ENCODE data around the gene PLEKHG5.

The PLEKHG5 gene

DNA sequence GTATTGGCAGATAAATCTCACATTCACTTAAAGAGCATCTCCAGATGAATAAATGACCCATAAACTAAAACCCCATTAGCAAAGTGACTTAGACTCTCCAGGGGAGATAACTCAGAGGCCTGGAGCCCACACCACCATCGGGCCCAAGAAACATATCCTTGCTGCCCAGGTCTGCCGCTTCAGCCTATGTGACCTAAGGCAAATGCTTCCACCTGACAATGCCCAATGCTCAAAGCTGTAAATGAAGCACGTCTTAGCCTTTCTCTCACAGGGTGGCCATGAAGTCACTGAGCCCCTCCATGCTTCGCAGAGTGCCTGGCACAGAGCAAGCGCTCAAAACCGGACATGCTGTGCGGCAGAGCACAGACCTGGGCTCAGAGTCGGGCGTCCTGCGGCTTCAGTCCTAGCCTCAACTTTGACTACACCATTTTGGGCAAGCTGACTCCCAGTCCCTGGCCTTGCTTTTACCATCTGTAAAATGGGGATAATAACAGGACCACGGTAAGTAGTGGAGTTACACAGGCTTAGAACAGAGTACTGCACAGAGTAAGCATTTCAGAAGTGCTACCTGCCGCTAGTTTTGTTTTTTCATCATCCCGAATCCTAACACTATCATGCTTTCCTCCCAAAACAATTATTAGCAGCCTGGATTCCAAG is 39.2 kb upstream of the PLEKHG5 start:
- H3K9me3 ChIP-seq (ENCODE audit: control extremely low read depth in 1 of 5, control insufficient read depth in 4 of 5, insufficient read depth in 2 of 5, low read depth in 1 of 5, low read length in 4 of 5), result no peaks in the 10 kb centered on the region
- H3K27me3 ChIP-seq (replicated peaks in 2 of 5; ENCODE audit: control insufficient read depth in 4 of 5, insufficient read depth in 5 of 5, low read length in 4 of 5), result no peaks in the 10 kb centered on the region
- H3K36me3 ChIP-seq (ENCODE audit: control insufficient read depth in 4 of 4, insufficient read depth in 4 of 4, low read length in 3 of 4), result peaks cover 28 to 71% (median 59%) of the 10 kb centered on the region in 4 experiments
- DNase-seq, result no peak
- H3K4me1 ChIP-seq (ENCODE audit: control extremely low read depth in 1 of 4, control insufficient read depth in 4 of 4, insufficient read depth in 4 of 4, low read length in 3 of 4), result no peaks in the 10 kb centered on the region
- no peak overlapping the region for H3K27ac ChIP-seq (ENCODE audit: insufficient read depth in 1 of 2, low read depth in 1 of 2, low read length in 2 of 2, poor library complexity in 1 of 2, severe bottlenecking in 2 of 2)
- ChIA-PET POLR2A (no interaction called here), CTCF (interaction anchor here (0.8 to 1.2 kb wide), 2 partner anchors 8 to 22 kb away, joined by 3 read pairs; no protein-coding TSS in a partner anchor)
- H3K4me3 ChIP-seq (ENCODE audit: control insufficient read depth in 1 of 7, extremely low read depth in 1 of 7, insufficient read depth in 4 of 7, low read depth in 2 of 7, low read length in 6 of 7), result no peak overlapping the region
- 95% methylated on average over 10 of the region's 13 CpGs for WGBS (ENCODE audit: insufficient coverage)

DNA sequence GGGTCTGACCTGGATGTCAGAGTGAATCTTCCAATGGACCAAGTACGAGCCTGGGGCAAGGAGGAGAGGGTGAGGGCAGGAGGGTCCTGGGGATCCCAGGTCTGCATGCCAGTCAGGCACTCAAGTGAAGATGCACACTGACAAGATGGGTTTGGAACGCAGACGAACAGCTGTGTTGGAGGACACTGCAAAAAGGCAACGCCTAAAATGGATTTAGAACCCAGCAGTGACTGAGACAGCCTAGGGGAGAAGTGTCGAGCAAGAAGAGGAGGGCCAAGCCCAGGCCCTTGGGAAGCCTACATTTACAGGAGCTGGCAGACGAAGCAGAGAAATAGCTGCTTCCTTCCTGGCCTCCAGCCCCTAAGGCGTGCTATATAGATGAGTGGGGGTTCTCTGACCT is 37.0 kb upstream of the PLEKHG5 start:
- ChIA-PET CTCF (interaction anchor here (1.1 to 1.2 kb wide), 2 partner anchors 40 to 42 kb away, joined by 3 to 4 read pairs; no protein-coding TSS in a partner anchor), POLR2A (no interaction called here)
- 97% methylated on average over 5 of the region's 7 CpGs for WGBS (ENCODE audit: insufficient coverage)
- Histone ChIP-seq H3K9me3 (ENCODE audit: control extremely low read depth in 1 of 5, control insufficient read depth in 4 of 5, insufficient read depth in 2 of 5, low read depth in 1 of 5, low read length in 4 of 5) (no peaks in the 10 kb centered on the region), H3K27ac (ENCODE audit: insufficient read depth in 1 of 2, low read depth in 1 of 2, low read length in 2 of 2, poor library complexity in 1 of 2, severe bottlenecking in 2 of 2) (no peak overlapping the region), H3K4me3 (ENCODE audit: control insufficient read depth in 1 of 7, extremely low read depth in 1 of 7, insufficient read depth in 4 of 7, low read depth in 2 of 7, low read length in 6 of 7) (no peak overlapping the region), H3K36me3 (ENCODE audit: control insufficient read depth in 4 of 4, insufficient read depth in 4 of 4, low read length in 3 of 4) (peaks cover 27 to 72% (median 54%) of the 10 kb centered on the region in 4 experiments), H3K4me1 (ENCODE audit: control extremely low read depth in 1 of 4, control insufficient read depth in 4 of 4, insufficient read depth in 4 of 4, low read length in 3 of 4) (no peaks in the 10 kb centered on the region), H3K27me3 (replicated peaks in 2 of 5; ENCODE audit: control insufficient read depth in 4 of 5, insufficient read depth in 5 of 5, low read length in 4 of 5) (no peaks in the 10 kb centered on the region)
- no peak for DNase-seq

DNA sequence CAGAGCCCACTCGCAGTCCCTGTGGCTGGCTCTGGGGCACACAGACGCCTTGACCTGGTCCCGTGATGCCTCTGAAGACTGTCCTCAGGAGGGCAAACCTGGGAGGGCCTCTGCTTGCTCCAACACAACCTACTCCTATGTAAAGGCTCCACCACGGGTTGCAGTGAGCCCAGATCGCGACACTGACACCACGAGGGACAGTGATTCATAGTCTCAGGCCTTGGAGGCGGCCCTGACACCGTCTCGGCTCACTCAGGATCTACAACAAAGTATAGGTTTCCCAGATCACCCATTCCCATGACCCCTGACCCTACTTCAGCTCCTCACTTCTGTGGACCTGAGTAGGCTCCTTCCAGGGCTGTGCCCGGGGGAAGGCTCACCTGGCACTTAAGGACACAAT is 34.8 kb upstream of the PLEKHG5 start:
- no peak overlapping the region for H3K27ac ChIP-seq (ENCODE audit: insufficient read depth in 1 of 2, low read depth in 1 of 2, low read length in 2 of 2, poor library complexity in 1 of 2, severe bottlenecking in 2 of 2)
- ChIA-PET POLR2A (no interaction called here), CTCF (interaction anchor here (0.6 kb wide), 1 partner anchor 35 kb away, joined by 3 read pairs; no protein-coding TSS in a partner anchor)
- peaks cover 13 to 50% (median 35%) of the 10 kb centered on the region in 4 experiments for H3K36me3 ChIP-seq (ENCODE audit: control insufficient read depth in 4 of 4, insufficient read depth in 4 of 4, low read length in 3 of 4)
- DNase-seq, result no peak
- H3K4me3 ChIP-seq (ENCODE audit: control insufficient read depth in 1 of 7, extremely low read depth in 1 of 7, insufficient read depth in 4 of 7, low read depth in 2 of 7, low read length in 6 of 7), result no peak overlapping the region
- no peaks in the 10 kb centered on the region for H3K9me3 ChIP-seq (ENCODE audit: control extremely low read depth in 1 of 5, control insufficient read depth in 4 of 5, insufficient read depth in 2 of 5, low read depth in 1 of 5, low read length in 4 of 5)
- no peaks in the 10 kb centered on the region for H3K4me1 ChIP-seq (ENCODE audit: control extremely low read depth in 1 of 4, control insufficient read depth in 4 of 4, insufficient read depth in 4 of 4, low read length in 3 of 4)
- 96% methylated on average over 9 of the region's 11 CpGs for WGBS (ENCODE audit: insufficient coverage)
- no peaks in the 10 kb centered on the region for H3K27me3 ChIP-seq (replicated peaks in 2 of 5; ENCODE audit: control insufficient read depth in 4 of 5, insufficient read depth in 5 of 5, low read length in 4 of 5)

DNA sequence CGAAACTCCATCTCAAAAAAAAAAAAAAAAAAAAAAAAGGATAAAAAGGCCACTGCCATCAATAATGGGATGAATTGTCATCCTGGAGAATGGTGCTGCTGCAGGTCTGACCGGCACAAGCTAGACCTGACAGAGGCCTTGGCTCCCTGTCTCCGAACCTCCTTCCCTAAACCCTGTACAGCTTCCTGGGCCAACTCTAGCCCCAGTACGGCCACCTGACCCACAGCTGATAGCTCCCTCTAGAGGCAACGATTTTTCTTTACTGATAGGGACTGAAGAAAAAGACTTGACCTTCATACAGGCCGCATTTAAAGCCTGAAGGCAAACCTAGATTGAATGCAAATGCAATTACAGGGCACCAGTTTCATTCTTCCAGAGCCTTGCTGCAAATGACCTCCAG is 32.1 kb upstream of the PLEKHG5 start:
- Histone ChIP-seq H3K4me1 (ENCODE audit: control extremely low read depth in 1 of 4, control insufficient read depth in 4 of 4, insufficient read depth in 4 of 4, low read length in 3 of 4) (no peaks in the 10 kb centered on the region), H3K27ac (ENCODE audit: insufficient read depth in 1 of 2, low read depth in 1 of 2, low read length in 2 of 2, poor library complexity in 1 of 2, severe bottlenecking in 2 of 2) (no peak overlapping the region), H3K9me3 (ENCODE audit: control extremely low read depth in 1 of 5, control insufficient read depth in 4 of 5, insufficient read depth in 2 of 5, low read depth in 1 of 5, low read length in 4 of 5) (no peaks in the 10 kb centered on the region), H3K27me3 (replicated peaks in 2 of 5; ENCODE audit: control insufficient read depth in 4 of 5, insufficient read depth in 5 of 5, low read length in 4 of 5) (no peaks in the 10 kb centered on the region), H3K4me3 (ENCODE audit: control insufficient read depth in 1 of 7, extremely low read depth in 1 of 7, insufficient read depth in 4 of 7, low read depth in 2 of 7, low read length in 6 of 7) (no peak overlapping the region), H3K36me3 (ENCODE audit: control insufficient read depth in 4 of 4, insufficient read depth in 4 of 4, low read length in 3 of 4) (peaks cover 6 to 36% (median 20%) of the 10 kb centered on the region in 4 experiments)
- ChIA-PET POLR2A (no interaction called here), CTCF (interaction anchor here (0.7 to 2.4 kb wide), 7 partner anchors 12 to 51 kb away, joined by 3 to 13 read pairs (median 3); no protein-coding TSS in a partner anchor)
- peak; percentile 14 to 28 (median 18) for DNase-seq
- 65% methylated on average over 5 of the region's 6 CpGs for WGBS (ENCODE audit: insufficient coverage)

DNA sequence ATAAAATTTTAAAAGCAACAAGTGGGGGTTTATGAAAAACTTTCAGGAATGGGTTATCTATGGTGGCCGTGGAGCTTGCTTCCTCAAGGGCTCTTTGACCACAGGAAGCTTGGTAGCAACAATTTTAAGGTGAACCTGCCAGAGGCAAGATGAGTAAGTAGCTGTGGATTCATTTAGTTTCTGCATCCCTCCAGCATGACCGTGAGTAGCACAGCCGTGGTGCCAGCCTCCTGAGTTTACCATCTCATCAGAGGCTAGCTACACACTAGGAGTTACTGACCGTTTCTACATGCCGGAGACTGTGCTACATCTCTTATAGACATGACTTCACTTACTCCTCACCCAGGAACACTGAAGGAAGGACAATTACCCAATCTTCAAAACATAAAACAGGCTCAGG is 30.1 kb upstream of the PLEKHG5 start:
- no peaks in the 10 kb centered on the region for H3K27me3 ChIP-seq (replicated peaks in 2 of 5; ENCODE audit: control insufficient read depth in 4 of 5, insufficient read depth in 5 of 5, low read length in 4 of 5)
- ChIA-PET CTCF (interaction anchor here (0.8 to 2.4 kb wide), 9 partner anchors 9 to 78 kb away, joined by 3 to 13 read pairs (median 4); no protein-coding TSS in a partner anchor), POLR2A (interaction anchor here (0.6 to 0.7 kb wide), 2 partner anchors 14 to 365 kb away, joined by 3 read pairs; no protein-coding TSS in a partner anchor)
- DNase-seq, result no peak
- H3K9me3 ChIP-seq (ENCODE audit: control extremely low read depth in 1 of 5, control insufficient read depth in 4 of 5, insufficient read depth in 2 of 5, low read depth in 1 of 5, low read length in 4 of 5), result no peaks in the 10 kb centered on the region
- no peak overlapping the region for H3K27ac ChIP-seq (ENCODE audit: insufficient read depth in 1 of 2, low read depth in 1 of 2, low read length in 2 of 2, poor library complexity in 1 of 2, severe bottlenecking in 2 of 2)
- H3K36me3 ChIP-seq (ENCODE audit: control insufficient read depth in 4 of 4, insufficient read depth in 4 of 4, low read length in 3 of 4), result peaks cover 1 to 25% (median 11%) of the 10 kb centered on the region in 4 experiments
- 59% methylated on average over 4 of the region's 5 CpGs for WGBS (ENCODE audit: insufficient coverage)
- no peak overlapping the region for H3K4me3 ChIP-seq (ENCODE audit: control insufficient read depth in 1 of 7, extremely low read depth in 1 of 7, insufficient read depth in 4 of 7, low read depth in 2 of 7, low read length in 6 of 7)
- no peaks in the 10 kb centered on the region for H3K4me1 ChIP-seq (ENCODE audit: control extremely low read depth in 1 of 4, control insufficient read depth in 4 of 4, insufficient read depth in 4 of 4, low read length in 3 of 4)

DNA sequence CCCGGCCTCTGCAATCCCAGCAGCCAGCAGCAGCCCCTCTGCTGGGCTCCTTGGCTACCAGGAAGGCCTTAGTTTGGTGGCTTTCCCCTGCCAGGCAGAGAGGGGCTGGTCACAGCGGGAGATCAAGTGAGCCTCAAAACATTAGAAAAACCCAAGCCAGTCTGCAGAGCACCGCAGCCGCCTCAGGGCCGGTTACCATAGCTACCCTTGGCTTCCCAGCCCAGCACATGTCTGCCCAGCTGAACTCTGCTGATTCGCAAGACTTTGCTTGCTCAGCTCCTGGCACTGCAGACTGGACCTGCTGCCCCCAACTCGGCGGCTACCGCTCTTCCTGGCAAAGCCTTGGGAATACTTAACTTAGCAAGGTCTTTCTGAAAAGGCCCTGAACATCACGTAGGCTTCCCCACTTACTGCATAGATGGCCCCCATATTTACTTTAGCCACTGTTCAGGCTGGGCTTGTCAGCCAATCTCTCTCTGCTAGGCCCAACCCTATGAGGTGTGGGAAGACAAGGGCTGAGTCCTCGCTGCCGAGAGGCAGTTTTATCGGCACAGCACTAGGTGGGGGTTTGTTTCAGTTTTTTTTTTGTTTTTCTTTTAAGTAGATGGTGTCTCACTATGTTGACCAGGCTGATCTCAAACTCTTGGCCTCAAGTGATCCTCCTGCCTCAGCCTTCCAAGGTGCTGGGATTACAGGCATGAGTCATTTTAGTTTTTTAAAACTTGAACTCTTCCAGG is 28.6 kb upstream of the PLEKHG5 start:
- 86% methylated on average over 13 of the region's 13 CpGs for WGBS (ENCODE audit: insufficient coverage)
- Histone ChIP-seq H3K9me3 (ENCODE audit: control extremely low read depth in 1 of 5, control insufficient read depth in 4 of 5, insufficient read depth in 2 of 5, low read depth in 1 of 5, low read length in 4 of 5) (no peaks in the 10 kb centered on the region), H3K4me1 (ENCODE audit: control extremely low read depth in 1 of 4, control insufficient read depth in 4 of 4, insufficient read depth in 4 of 4, low read length in 3 of 4) (no peaks in the 10 kb centered on the region), H3K36me3 (ENCODE audit: control insufficient read depth in 4 of 4, insufficient read depth in 4 of 4, low read length in 3 of 4) (peaks cover 0 to 11% (median 4%) of the 10 kb centered on the region in 4 experiments), H3K27ac (ENCODE audit: insufficient read depth in 1 of 2, low read depth in 1 of 2, low read length in 2 of 2, poor library complexity in 1 of 2, severe bottlenecking in 2 of 2) (no peak overlapping the region), H3K4me3 (ENCODE audit: control insufficient read depth in 1 of 7, extremely low read depth in 1 of 7, insufficient read depth in 4 of 7, low read depth in 2 of 7, low read length in 6 of 7) (no peak overlapping the region), H3K27me3 (replicated peaks in 2 of 5; ENCODE audit: control insufficient read depth in 4 of 5, insufficient read depth in 5 of 5, low read length in 4 of 5) (no peaks in the 10 kb centered on the region)
- no peak for DNase-seq
- ChIA-PET POLR2A (no interaction called here), CTCF (interaction anchor here (1.0 to 1.2 kb wide), 2 partner anchors 28 to 77 kb away, joined by 3 read pairs; no protein-coding TSS in a partner anchor)

DNA sequence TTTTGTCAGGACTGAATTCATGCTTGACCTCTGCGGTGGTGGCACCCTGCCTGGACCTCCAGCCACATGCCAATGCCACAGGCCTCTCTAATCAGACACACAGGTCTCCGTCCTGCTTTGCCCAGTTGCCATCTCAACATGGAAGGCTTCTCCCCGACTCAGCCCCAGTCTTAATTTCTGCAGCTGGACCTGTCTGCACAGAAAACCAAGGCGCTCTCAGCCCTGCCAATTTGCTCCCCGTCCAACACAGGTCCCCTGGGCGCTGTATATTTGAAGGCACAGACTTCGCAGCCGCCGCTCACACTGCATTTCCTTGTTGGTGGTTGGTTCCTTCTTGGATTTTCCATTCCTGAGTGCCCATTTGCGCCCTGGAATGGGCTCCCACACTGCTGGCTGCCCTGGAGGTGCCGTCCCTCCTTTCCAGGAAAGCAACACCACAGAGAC is 28.0 kb upstream of the PLEKHG5 start:
- DNase-seq, result no peak
- H3K27ac ChIP-seq (ENCODE audit: insufficient read depth in 1 of 2, low read depth in 1 of 2, low read length in 2 of 2, poor library complexity in 1 of 2, severe bottlenecking in 2 of 2), result no peak overlapping the region
- H3K4me1 ChIP-seq (ENCODE audit: control extremely low read depth in 1 of 4, control insufficient read depth in 4 of 4, insufficient read depth in 4 of 4, low read length in 3 of 4), result no peaks in the 10 kb centered on the region
- ChIA-PET CTCF (no interaction called here), POLR2A (no interaction called here)
- H3K36me3 ChIP-seq (ENCODE audit: control insufficient read depth in 4 of 4, insufficient read depth in 4 of 4, low read length in 3 of 4), result peaks cover 0 to 7% (median 3%) of the 10 kb centered on the region in 4 experiments
- no peak overlapping the region for H3K4me3 ChIP-seq (ENCODE audit: control insufficient read depth in 1 of 7, extremely low read depth in 1 of 7, insufficient read depth in 4 of 7, low read depth in 2 of 7, low read length in 6 of 7)
- no peaks in the 10 kb centered on the region for H3K27me3 ChIP-seq (replicated peaks in 2 of 5; ENCODE audit: control insufficient read depth in 4 of 5, insufficient read depth in 5 of 5, low read length in 4 of 5)
- WGBS (ENCODE audit: insufficient coverage), result 87% methylated on average over 11 of the region's 11 CpGs
- no peaks in the 10 kb centered on the region for H3K9me3 ChIP-seq (ENCODE audit: control extremely low read depth in 1 of 5, control insufficient read depth in 4 of 5, insufficient read depth in 2 of 5, low read depth in 1 of 5, low read length in 4 of 5)

Data from common myeloid progenitor, CD34-positive (primary cell).